ENCODE data around the gene JADE1.

Gene JADE1

GRCh38 chr4:128862608-128863311 is 53.3 kb downstream of the JADE1 start:
- DNase-seq (ENCODE audit: low read depth): no peak
- in situ Hi-C loops (cut with HindIII; ENCODE audit: low sequenced_read_pairs): loop anchor here (25.0 kb wide), 1 partner anchor 400 kb away; no protein-coding TSS in a partner anchor
- H3K4me3 ChIP-seq (ENCODE audit: low read depth, low read length): no peak overlapping the region
- TF ChIP-seq CTCF (IDR thresholded peaks at IDR 0.05; ENCODE audit: low read depth, low read length, missing control alignments): no peak

- TF ChIP-seq CTCF (IDR thresholded peaks at IDR 0.05; ENCODE audit: low read depth, low read length, missing control alignments): peak; percentile 82
- in situ Hi-C loops (cut with HindIII; ENCODE audit: low sequenced_read_pairs): loop anchor here (25.0 kb wide), 1 partner anchor 401 kb away; no protein-coding TSS in a partner anchor
- DNase-seq (ENCODE audit: low read depth): peak; percentile 60
- H3K4me3 ChIP-seq (ENCODE audit: low read depth, low read length): no peak overlapping the region
Measured at GRCh38 chr4:128863312-128864075, 54.0 kb downstream of the JADE1 start.

GRCh38 chr4:128865132-128865531 is 55.6 kb downstream of the JADE1 start:
- TF ChIP-seq CTCF (IDR thresholded peaks at IDR 0.05; ENCODE audit: low read depth, low read length, missing control alignments): no peak
- no peak overlapping the region for H3K4me3 ChIP-seq (ENCODE audit: low read depth, low read length)
- no peak for DNase-seq (ENCODE audit: low read depth)
- in situ Hi-C loops (cut with HindIII; ENCODE audit: low sequenced_read_pairs): loop anchor here (25.0 kb wide), 1 partner anchor 403 kb away; no protein-coding TSS in a partner anchor

GRCh38 chr4:128866269-128866668 is 56.8 kb downstream of the JADE1 start:
- in situ Hi-C loops (cut with HindIII; ENCODE audit: low sequenced_read_pairs): loop anchor here (25.0 kb wide), 1 partner anchor 404 kb away; no protein-coding TSS in a partner anchor
- TF ChIP-seq CTCF (IDR thresholded peaks at IDR 0.05; ENCODE audit: low read depth, low read length, missing control alignments): no peak
- DNase-seq (ENCODE audit: low read depth): no peak
- no peak overlapping the region for H3K4me3 ChIP-seq (ENCODE audit: low read depth, low read length)

- no peak overlapping the region for H3K4me3 ChIP-seq (ENCODE audit: low read depth, low read length)
- in situ Hi-C loops (cut with HindIII; ENCODE audit: low sequenced_read_pairs): loop anchor here (25.0 kb wide), 1 partner anchor 404 kb away; no protein-coding TSS in a partner anchor
- DNase-seq (ENCODE audit: low read depth): no peak
- TF ChIP-seq CTCF (IDR thresholded peaks at IDR 0.05; ENCODE audit: low read depth, low read length, missing control alignments): no peak
Measured at GRCh38 chr4:128866691-128867090, 57.2 kb downstream of the JADE1 start.

GRCh38 chr4:128868758-128869157 is 59.3 kb downstream of the JADE1 start:
- in situ Hi-C loops (cut with HindIII; ENCODE audit: low sequenced_read_pairs): loop anchor here (25.0 kb wide), 1 partner anchor 406 kb away; no protein-coding TSS in a partner anchor

More at GRCh38 chr4:128868758-128869157, 59.3 kb downstream of the JADE1 start:
- DNase-seq (ENCODE audit: low read depth): no peak
- H3K4me3 ChIP-seq (ENCODE audit: low read depth, low read length): no peak overlapping the region
- no peak for TF ChIP-seq CTCF (IDR thresholded peaks at IDR 0.05; ENCODE audit: low read depth, low read length, missing control alignments)
